Measurements from ENCODE around the gene PICK1.
"Not testable (repeated sequence)": the region's sequence is repeated elsewhere in the genome, so short reads cannot be mapped to it uniquely, and the experiment has no call there.

PICK1 gene

GRCh38 chr22:38036392-38037062, 20.7 kb upstream of the PICK1 start:
- no peak for TF ChIP-seq ZNF274 (IDR thresholded peaks at IDR 0.05; ENCODE audit: low read depth, low read length)
- no peak overlapping the region for H3K4me3 ChIP-seq (ENCODE audit: low read length)

DNA sequence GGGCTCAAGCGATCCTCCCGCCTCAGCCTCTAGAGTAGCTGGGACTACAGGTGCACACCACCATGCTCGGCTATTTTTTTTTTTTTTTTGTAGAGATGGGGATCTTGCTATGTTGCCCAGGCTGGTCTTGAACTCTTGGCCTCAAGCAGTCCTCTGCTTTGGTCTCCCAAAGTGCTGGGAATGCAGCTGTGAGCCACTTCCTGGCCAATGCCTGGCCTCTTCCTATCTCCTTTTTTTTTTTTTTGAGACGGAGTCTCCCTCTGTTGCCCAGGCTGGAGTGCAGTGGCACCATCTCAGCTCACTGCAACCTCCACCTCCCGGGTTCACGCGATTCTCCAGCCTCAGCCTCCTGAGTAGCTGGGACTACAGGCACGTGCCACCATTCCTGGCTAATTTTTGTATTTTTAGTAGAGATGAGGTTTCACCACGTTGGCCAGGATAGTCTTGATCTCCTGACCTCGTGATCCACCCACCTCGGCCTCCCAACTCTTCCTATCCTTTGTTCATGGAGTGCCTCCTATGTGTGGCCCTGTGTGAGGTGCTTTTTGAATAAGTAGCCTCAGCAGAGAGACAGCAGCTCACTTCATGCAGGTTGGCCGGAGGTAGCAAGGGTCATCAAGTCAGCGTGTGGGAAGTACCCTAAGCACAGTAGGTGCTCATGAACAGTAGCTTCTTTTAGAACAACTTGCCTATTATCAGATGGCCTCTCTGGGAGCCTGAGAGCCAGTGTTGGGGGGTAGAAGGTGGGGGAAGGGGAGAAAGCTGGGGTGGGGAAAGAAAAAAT, 19.6 kb upstream of the PICK1 start:
- not testable (repeated sequence) for H3K4me3 ChIP-seq (ENCODE audit: low read length)

DNA sequence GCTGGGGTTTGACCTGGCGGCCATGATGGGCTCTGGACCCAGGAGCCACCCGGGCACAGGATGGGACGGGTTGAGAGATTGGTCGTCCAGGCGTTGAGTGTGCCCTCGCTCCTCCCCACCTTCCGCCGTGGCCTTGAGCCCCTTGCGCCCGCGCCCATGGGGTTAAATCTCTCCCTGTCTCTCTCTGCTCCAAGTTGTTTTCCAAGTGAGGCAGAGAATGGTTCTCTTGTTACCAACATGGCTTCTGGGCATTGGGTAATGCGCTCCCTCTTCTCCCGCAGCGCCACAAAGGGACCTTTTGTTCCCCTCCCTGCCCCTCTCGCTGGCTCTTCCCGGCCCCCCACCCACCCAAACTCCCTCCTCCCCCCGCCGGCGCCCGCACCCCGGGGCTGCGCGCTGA, 18.8 kb upstream of the PICK1 start:
- H3K4me3 ChIP-seq (ENCODE audit: low read length) = no peak overlapping the region
- TF ChIP-seq ZNF274 (IDR thresholded peaks at IDR 0.05; ENCODE audit: low read depth, low read length) = no peak

DNA sequence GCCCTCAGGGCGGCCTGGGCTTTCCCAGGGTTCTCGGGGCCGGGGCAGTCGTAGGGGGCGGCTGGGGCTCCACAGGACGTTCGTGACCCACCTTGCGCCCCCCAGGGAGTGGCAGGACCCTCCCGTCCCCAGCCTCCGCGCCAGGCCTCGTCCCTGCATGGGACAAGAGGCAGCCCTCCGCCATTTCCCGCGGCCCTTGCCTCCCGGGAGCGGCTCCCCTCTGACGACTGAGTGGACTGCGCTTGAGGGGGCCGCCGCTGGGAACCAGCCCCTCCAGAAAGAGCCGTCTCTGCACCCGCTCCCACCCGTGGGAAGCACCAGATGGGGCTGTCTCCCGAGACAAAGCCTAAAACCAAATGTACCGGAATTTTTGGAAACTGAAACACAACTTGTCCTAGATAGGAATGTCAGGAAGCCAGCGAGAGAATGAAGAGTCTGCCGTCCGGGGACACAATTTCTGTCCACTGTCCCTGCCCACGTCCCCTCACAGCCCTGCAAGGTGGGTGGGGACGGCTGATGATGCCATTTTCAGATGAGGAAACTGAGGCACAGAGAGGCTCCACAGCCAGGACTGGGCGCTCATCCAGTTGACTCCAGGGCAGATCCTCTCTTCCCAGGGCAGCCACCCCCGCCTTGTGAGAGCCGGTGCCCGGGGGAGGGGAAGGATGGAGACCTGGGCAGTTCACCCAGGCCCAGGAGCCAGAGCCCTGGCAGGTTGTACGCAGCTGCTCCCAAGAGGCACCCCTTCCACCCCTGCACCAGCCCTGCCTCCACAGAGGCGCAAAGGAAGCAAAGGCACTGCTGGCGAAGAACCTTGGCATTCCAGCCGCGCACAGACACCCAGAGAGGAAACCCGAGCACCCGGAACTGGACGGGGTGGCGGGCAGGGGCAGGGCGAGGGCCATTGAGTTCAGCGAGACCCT, 18.1 kb upstream of the PICK1 start:
- no peak for TF ChIP-seq ZNF274 (IDR thresholded peaks at IDR 0.05; ENCODE audit: low read depth, low read length)
- no peak overlapping the region for H3K4me3 ChIP-seq (ENCODE audit: low read length)

DNA sequence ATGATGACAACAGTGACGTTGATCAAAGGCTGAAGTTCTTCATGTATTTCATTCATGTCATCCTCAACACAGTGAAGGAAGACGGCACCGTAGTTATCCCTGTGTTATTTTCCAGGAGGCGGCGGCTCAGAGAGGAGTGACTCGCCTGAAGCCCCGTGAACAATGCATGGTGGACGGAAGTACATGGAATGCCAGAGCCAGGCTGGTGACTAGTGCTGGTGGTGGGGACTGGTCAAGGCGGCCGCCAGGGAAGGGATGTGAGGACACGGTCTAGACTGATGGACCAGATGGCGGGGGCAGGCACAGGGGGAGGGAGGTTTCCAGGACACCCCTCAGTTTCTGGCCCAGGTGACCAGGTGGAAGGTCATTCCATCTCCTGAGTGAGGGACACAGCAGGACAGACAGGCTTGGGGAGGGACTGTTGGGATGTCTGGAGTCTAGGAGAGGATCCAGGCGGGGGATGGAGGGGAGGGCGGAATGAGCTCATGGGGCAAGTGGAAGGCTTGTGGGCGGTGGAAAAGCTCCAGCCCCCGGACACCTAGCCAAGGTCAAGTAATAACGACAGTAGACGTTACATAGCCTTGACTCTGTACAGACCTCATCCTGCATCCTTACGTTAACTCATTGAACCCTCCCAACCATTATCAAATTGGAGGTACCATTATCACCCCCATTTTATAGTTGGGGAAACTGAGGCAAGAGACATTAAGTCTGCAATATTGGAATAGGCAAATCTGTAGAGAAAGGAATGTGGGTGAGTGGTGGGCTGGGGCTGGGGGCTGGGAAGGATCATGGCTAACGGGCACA, 16.0 kb upstream of the PICK1 start:
- TF ChIP-seq ZNF274 (IDR thresholded peaks at IDR 0.05; ENCODE audit: low read depth, low read length) = no peak
- no peak overlapping the region for H3K4me3 ChIP-seq (ENCODE audit: low read length)

- no peak overlapping the region for H3K4me3 ChIP-seq (ENCODE audit: low read length)
- no peak for TF ChIP-seq ZNF274 (IDR thresholded peaks at IDR 0.05; ENCODE audit: low read depth, low read length)
These were observed 15.3 kb upstream of the PICK1 start for GRCh38 chr22:38041760-38042487.

DNA sequence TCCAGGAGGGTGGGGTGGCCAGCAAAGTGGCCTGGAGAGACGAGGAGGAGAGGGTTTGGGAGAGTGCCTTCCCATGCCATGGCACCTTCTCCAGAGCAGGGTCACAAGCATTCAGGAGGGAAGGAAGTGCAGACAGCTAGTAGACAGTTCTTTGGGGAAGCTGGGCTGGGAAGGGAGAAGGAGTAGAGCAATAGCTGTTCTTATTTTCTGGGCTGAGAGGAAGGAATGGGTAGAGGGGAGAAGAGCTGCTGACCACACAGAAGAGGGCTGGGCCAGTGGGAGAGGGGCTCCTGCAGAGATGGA, 14.8 kb upstream of the PICK1 start:
- TF ChIP-seq ZNF274 (IDR thresholded peaks at IDR 0.05; ENCODE audit: low read depth, low read length) = no peak
- H3K4me3 ChIP-seq (ENCODE audit: low read length) = no peak overlapping the region

DNA sequence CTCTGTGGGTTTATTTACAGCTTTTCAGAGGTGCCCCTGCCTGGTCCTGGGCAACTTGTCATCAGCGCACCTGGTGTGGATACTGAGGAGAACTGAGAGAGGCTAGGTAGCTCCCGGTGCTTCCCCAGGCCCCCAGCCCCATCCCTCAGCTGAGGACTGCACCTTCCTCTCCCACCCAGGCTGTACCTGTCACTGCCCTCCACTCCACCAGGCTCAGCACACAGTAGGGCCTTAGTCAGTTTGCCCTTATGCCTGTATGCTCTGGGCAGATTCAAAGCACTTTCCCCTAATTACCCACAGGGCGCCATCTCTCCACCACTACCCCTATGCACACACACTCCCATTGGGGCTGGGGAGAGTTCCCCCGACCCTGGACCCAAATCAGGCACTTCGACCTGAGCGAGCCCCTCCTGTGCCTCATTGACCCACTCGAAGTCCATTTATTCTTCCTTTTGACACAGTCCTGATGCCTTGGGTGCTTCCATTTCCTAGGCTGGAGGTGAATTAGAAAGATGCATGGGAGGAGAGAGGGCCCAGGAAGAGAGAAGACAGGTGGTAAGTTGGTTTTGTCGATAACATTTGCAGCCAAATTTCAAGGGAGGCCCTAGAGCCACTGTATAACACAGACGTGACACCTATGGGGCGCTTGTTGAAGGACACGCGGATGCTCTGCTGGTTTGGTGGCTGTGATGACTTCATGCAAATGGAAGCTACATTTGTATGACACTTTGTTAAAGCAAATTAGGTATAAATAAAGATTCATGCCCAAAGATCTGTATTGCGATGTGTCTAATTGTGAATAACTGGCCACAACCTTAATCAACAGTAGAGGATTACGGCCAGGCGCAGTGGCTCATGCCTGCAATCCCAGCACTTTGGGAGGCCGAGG, 13.8 kb upstream of the PICK1 start:
- no peak for TF ChIP-seq ZNF274 (IDR thresholded peaks at IDR 0.05; ENCODE audit: low read depth, low read length)
- H3K4me3 ChIP-seq (ENCODE audit: low read length) = no peak overlapping the region

DNA sequence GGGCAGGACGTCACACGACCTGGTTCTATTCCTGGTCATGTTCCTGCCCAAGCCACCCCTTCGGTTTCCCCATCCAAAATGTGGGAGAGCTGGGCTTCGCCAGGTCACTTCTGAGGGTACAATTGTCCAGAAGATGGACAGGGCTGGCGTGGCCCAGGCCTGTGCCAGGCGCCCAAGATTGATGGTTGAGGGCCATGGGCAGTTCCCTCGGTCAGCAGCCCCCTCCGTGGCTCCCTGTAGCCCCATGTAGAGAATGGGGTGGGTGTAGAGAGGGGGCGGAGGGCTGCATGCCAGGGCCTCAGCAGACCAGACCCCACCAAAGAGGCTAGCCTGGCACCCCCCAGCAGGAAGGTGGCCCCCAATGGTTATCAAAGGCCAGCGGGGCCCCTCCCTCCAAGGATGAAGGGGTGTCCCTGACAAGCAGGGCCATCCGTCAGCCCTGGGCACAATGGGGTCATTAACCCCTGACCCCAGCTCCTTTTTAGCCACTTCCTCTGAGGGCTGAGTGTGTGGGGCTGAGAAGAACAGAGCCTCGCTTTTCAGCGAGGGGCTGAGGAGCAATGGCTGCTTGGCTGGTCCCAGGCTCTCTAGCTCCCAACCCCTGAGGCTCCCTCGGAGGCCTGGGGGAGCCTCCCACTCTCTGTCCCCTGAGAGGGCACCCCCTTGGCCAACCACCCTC, 11.0 kb upstream of the PICK1 start:
- no peak for TF ChIP-seq ZNF274 (IDR thresholded peaks at IDR 0.05; ENCODE audit: low read depth, low read length)
- H3K4me3 ChIP-seq (ENCODE audit: low read length) = no peak overlapping the region

- TF ChIP-seq ZNF274 (IDR thresholded peaks at IDR 0.05; ENCODE audit: low read depth, low read length) = no peak
- H3K4me3 ChIP-seq (ENCODE audit: low read length) = no peak overlapping the region
These were observed 7.2 kb upstream of the PICK1 start for GRCh38 chr22:38049812-38050619.

- no peak overlapping the region for H3K4me3 ChIP-seq (ENCODE audit: low read length)
- no peak for TF ChIP-seq ZNF274 (IDR thresholded peaks at IDR 0.05; ENCODE audit: low read depth, low read length)
These were observed 6.5 kb upstream of the PICK1 start for GRCh38 chr22:38050720-38051119.

Data from GM08714 (cell line).